ENCODE data around the gene SRGAP3. TPM values are rescaled to one million over a fixed set of nuclear protein-coding genes. Genes with fewer than 3 reads are reported as not detected.

Gene SRGAP3
- total RNA-seq, 2 donors from 2014 or later: 10.9 to 11.4 TPM

- DNase-seq: no peak
- no peak overlapping the region for H3K27ac ChIP-seq
- no peak for TF ChIP-seq POLR2A (IDR thresholded peaks at IDR 0.05)
- no peak overlapping the region for H3K4me3 ChIP-seq
- H3K27me3 ChIP-seq: no peaks in the 10 kb centered on the region
- WGBS, 2 donors: 78 to 79% methylated on average over 8 of the region's 8 CpGs
- H3K4me1 ChIP-seq: peaks cover 9% of the 10 kb centered on the region
- intact Hi-C loops (cut with DNase I): no loop called here
- H3K9me3 ChIP-seq: peaks cover 0 to 14% (median 0%) of the 10 kb centered on the region in 3 donors
- ATAC-seq: no peak
- H3K36me3 ChIP-seq (replicated peaks in 1 of 2; ENCODE audit: insufficient read depth in 1 of 2, low read depth in 2 of 2): no peaks in the 10 kb centered on the region
Observed at GRCh38 chr3:9147215-9147895, 102.1 kb downstream of the SRGAP3 start.

GRCh38 chr3:9146367-9147071 is 102.9 kb downstream of the SRGAP3 start:
- Histone ChIP-seq H3K4me1 (peaks cover 18% of the 10 kb centered on the region), H3K4me3 (no peak overlapping the region), H3K36me3 (replicated peaks in 1 of 2; ENCODE audit: insufficient read depth in 1 of 2, low read depth in 2 of 2) (no peaks in the 10 kb centered on the region), H3K9me3 (peaks cover 0 to 12% (median 0%) of the 10 kb centered on the region in 3 donors), H3K27me3 (no peaks in the 10 kb centered on the region), H3K27ac (no peak overlapping the region)
- DNase-seq (peak in 1 of 4 donors; percentile 16), ATAC-seq (no peak)
- TF ChIP-seq CTCF (IDR thresholded peaks at IDR 0.05): no peak
- no peak for TF ChIP-seq POLR2A (IDR thresholded peaks at IDR 0.05)
- WGBS, 2 donors: 90 to 94% methylated on average over 11 of the region's 11 CpGs
- intact Hi-C loops (cut with DNase I): no loop called here

GRCh38 chr3:9143184-9143583 is 106.3 kb downstream of the SRGAP3 start:
- ATAC-seq (no peak), DNase-seq (no peak)
- no peak for TF ChIP-seq POLR2A (IDR thresholded peaks at IDR 0.05)
- no peak for TF ChIP-seq CTCF (IDR thresholded peaks at IDR 0.05)
- no peaks in the 10 kb centered on the region for H3K27me3 ChIP-seq
- peaks cover 9% of the 10 kb centered on the region for H3K4me1 ChIP-seq
- no peaks in the 10 kb centered on the region for H3K9me3 ChIP-seq
- no peak overlapping the region for H3K4me3 ChIP-seq
- H3K27ac ChIP-seq: peak overlapping the region in 2 of 4 donors; percentile 20 to 32
- intact Hi-C loops (cut with DNase I): no loop called here
- 92 to 97% methylated on average over 2 of the region's 2 CpGs for WGBS, 2 donors
- no peaks in the 10 kb centered on the region for H3K36me3 ChIP-seq (replicated peaks in 1 of 2; ENCODE audit: insufficient read depth in 1 of 2, low read depth in 2 of 2)

GRCh38 chr3:9142362-9142761 is 107.1 kb downstream of the SRGAP3 start:
- WGBS, 2 donors: 43 to 45% methylated on average over 4 of the region's 4 CpGs
- TF ChIP-seq CTCF (IDR thresholded peaks at IDR 0.05) (no peak), POLR2A (IDR thresholded peaks at IDR 0.05) (no peak)
- DNase-seq: no peak
- Histone ChIP-seq H3K4me3 (no peak overlapping the region), H3K27me3 (no peaks in the 10 kb centered on the region), H3K9me3 (no peaks in the 10 kb centered on the region), H3K36me3 (replicated peaks in 1 of 2; ENCODE audit: insufficient read depth in 1 of 2, low read depth in 2 of 2) (no peaks in the 10 kb centered on the region), H3K4me1 (peaks cover 9% of the 10 kb centered on the region), H3K27ac (peak overlapping the region in 3 of 4 donors; percentile 58 to 66 (median 61))
- intact Hi-C loops (cut with DNase I): no loop called here
- peak; percentile 70 for ATAC-seq

- Histone ChIP-seq H3K27ac (peak overlapping the region in 3 of 4 donors; percentile 58 to 66 (median 61)), H3K4me3 (no peak overlapping the region), H3K27me3 (no peaks in the 10 kb centered on the region), H3K36me3 (replicated peaks in 1 of 2; ENCODE audit: insufficient read depth in 1 of 2, low read depth in 2 of 2) (no peaks in the 10 kb centered on the region), H3K4me1 (peaks cover 9% of the 10 kb centered on the region), H3K9me3 (no peaks in the 10 kb centered on the region)
- DNase-seq: no peak
- intact Hi-C loops (cut with DNase I): no loop called here
- 41 to 47% methylated on average over 5 of the region's 5 CpGs for WGBS, 2 donors
- TF ChIP-seq CTCF (IDR thresholded peaks at IDR 0.05): no peak
- TF ChIP-seq POLR2A (IDR thresholded peaks at IDR 0.05): no peak
- peak; percentile 58 for ATAC-seq
Observed at GRCh38 chr3:9141928-9142289, 107.5 kb downstream of the SRGAP3 start.

Data from body of pancreas (tissue), 4 donors.